Body of pancreas (tissue), 4 donors: Measurements from ENCODE around the gene SEPTIN5. TPM values are rescaled to one million over a fixed set of nuclear protein-coding genes. Genes with fewer than 3 reads are reported as not detected.

Source experiments
- ATAC-seq: fragments of 150-250 bp; one replicate; pipeline ENCODE4 v1.9.1; 2016
- DNase-seq, 4 donors: peaks; one replicate each; pipeline ENCODE4 v3.0.0-alpha.2; 2019
- H3K27ac ChIP-seq, 4 donors: fragments of 200-600 bp; sonication (generic); 1 replicate in 3 of 4; 2 replicates in 1 of 4; pipeline versions ENCODE4 v1.5.1 to v1.6.1; 2016 to 2019; ENCODE audit warnings: mild to moderate bottlenecking in 1 of 4, mixed read lengths in 1 of 4, moderate library complexity in 1 of 4
- H3K27me3 ChIP-seq, 2 donors: fragments of 200-600 bp; sonication (generic); one replicate each; pipeline ENCODE4 v1.6.0; 2016; ENCODE audit warnings: mild to moderate bottlenecking in 1 of 2
- H3K36me3 ChIP-seq, 2 donors: fragments of 200-600 bp; sonication (generic); replicated peaks in 1 of 2; 2 replicates each; pipeline ENCODE4 v1.5.1; 2016; ENCODE audit warnings: low read depth in 2 of 2; ENCODE audit not compliant: insufficient read depth in 1 of 2
- H3K4me1 ChIP-seq: fragments of 200-600 bp; sonication (generic); one replicate; pipeline ENCODE4 v1.6.0; 2016
- H3K4me3 ChIP-seq, 2 donors: fragments of 200-600 bp; sonication (generic); 1 replicate in 1 of 2; 2 replicates in 1 of 2; pipeline ENCODE4 v1.5.1; 2016 to 2019
- H3K9me3 ChIP-seq, 3 donors: fragments of 200-600 bp; sonication (generic); 1 replicate in 2 of 3; 2 replicates in 1 of 3; pipeline ENCODE4 v1.5.1; 2016
- POLR2A ChIP-seq, 3 donors: fragments of 450-650 bp; IDR thresholded peaks; one replicate each; pipeline ENCODE4 v1.6.1; 2016; ENCODE audit warnings: antibody characterized with exemption in 3 of 3, mild to moderate bottlenecking in 2 of 3
- WGBS, 2 donors: methylation state at CpG; one replicate each; pipeline ENCODE4 v1.1.5; 2017; 5-methylcytosine and 5-hydroxymethylcytosine counted together
- intact Hi-C: fragments of 100-400 bp; cut with DNase I; formaldehyde crosslinking; loops from one replicate; pipeline ENCODE4 v1.15.1; 2023
- total RNA-seq, 2 donors: library from RNA; depleted of rRNA; stranded (reverse); fragments of >200 nt; gene quantifications; one replicate each; pipeline ENCODE4 v1.1.0, GENCODE V29; 2016
- TF ChIP-seq, protein P1 (sequence below), 7 experiments: fragments of 450-650 bp in 4 of 7; fragments of 200-600 bp in 3 of 7; sonication (generic) in 3 of 7; IDR thresholded peaks; one replicate each; pipeline ENCODE4 v1.5.1; 2016 to 2019; ENCODE audit warnings: antibody characterized with exemption in 7 of 7

SEPTIN5 gene
- total RNA-seq, 2 donors from 2014 or later = 15.0 to 15.2 TPM

DNA sequence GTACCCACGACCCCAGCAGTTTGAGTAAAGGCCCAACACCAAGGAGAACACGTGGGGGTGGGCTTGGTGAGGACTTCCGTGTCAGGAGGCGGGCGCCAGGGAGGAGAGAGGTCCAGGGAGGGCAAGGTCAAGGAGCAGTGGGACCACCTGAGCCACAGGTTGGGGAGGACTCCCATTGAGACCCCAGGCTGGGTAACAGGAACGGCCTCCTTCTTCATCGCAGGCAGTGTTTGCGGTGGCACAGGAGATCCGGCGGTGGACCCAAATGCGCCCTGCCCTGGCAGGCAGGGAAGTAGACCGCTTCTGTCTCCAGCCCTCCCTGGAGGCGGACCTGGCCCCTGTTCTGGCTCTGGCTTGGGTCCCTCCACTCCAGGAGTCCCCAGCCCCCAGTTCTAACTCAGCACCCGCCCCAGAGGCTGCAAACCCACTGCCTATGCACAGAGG, 40.4 kb downstream of the SEPTIN5 start:
- H3K36me3 ChIP-seq = no peaks in the 10 kb centered on the region
- ATAC-seq = no peak
- peaks cover 0 to 25% of the 10 kb centered on the region in 2 donors for H3K27me3 ChIP-seq
- WGBS, 2 donors = 36 to 80% methylated on average over 2 to 14 of the region's 14 CpGs
- H3K9me3 ChIP-seq = no peaks in the 10 kb centered on the region
- no peak for TF ChIP-seq POLR2A (IDR thresholded peaks at IDR 0.05)
- TF ChIP-seq, protein P1, sequence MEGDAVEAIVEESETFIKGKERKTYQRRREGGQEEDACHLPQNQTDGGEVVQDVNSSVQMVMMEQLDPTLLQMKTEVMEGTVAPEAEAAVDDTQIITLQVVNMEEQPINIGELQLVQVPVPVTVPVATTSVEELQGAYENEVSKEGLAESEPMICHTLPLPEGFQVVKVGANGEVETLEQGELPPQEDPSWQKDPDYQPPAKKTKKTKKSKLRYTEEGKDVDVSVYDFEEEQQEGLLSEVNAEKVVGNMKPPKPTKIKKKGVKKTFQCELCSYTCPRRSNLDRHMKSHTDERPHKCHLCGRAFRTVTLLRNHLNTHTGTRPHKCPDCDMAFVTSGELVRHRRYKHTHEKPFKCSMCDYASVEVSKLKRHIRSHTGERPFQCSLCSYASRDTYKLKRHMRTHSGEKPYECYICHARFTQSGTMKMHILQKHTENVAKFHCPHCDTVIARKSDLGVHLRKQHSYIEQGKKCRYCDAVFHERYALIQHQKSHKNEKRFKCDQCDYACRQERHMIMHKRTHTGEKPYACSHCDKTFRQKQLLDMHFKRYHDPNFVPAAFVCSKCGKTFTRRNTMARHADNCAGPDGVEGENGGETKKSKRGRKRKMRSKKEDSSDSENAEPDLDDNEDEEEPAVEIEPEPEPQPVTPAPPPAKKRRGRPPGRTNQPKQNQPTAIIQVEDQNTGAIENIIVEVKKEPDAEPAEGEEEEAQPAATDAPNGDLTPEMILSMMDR (IDR thresholded peaks at IDR 0.05) = no peak
- no peak for DNase-seq
- intact Hi-C loops = no loop called here
- no peak overlapping the region for H3K27ac ChIP-seq
- peaks cover 30% of the 10 kb centered on the region for H3K4me1 ChIP-seq
- H3K4me3 ChIP-seq = no peak overlapping the region

DNA sequence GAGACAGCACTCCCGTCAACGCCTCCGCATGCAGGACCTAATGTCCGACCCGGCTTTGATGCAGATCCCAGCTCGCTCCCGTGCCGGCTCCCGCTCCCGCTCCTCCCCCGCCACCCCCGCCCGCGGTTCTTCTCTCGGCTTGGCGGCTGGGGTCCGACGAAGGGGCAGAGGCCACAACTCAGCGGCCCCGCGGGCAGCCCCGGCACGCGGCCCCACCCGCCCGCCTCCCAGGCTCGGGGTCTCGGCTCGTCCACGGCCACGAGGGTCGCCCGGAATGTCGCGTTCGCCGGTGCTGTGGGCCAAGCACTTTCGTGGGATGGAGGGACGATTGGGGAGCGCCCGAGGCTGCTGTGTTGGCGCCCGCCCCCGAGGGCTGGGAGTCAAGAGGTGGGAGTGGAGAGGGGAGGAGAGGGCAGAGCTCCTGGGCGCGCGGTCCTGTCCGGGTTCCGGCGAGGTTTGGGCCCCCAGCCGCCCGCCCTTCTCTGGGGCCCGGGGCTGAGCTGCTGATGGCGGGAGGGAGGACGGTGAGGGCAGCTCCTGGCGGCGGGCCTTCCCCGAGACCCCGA, 40.9 kb downstream of the SEPTIN5 start:
- ATAC-seq (no peak), DNase-seq (no peak)
- Histone ChIP-seq H3K36me3 (no peaks in the 10 kb centered on the region), H3K9me3 (no peaks in the 10 kb centered on the region), H3K27me3 (peaks cover 0 to 27% of the 10 kb centered on the region in 2 donors), H3K4me1 (peaks cover 31% of the 10 kb centered on the region), H3K27ac (no peak overlapping the region), H3K4me3 (no peak overlapping the region)
- intact Hi-C loops = no loop called here
- WGBS, 2 donors = 2 to 11% methylated on average over 8 to 46 of the region's 59 CpGs
- TF ChIP-seq POLR2A (IDR thresholded peaks at IDR 0.05) = no peak
- TF ChIP-seq, protein P1 (IDR thresholded peaks at IDR 0.05) = no peak

DNA sequence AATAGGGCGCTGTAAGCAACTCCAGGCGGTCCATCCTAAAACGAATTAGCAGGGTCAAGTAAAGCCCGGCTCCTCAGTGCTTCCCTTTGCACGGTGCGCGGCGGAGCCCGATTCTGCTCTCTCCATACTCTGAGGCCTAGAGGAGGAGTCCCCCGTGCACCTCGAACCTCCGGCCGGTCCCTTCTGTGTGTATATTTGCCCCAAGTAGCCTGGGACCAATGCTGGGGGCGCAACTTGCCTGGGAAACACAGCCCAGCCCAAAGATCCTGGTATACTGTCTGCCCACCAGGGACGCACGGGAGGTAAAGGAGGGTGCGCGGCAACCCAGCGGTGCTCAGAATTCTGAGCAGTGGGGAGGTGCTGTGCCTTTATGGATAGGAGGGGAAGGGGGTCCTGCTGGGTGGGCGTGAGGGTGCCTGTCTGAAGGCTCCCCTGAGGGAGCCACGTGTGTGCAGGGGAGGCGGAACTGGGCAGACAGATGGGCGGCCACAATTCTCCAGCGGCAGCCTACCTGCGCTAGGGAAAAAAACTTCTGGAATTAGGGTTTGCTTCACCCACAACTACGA, 41.5 kb downstream of the SEPTIN5 start:
- TF ChIP-seq, protein P1 (IDR thresholded peaks at IDR 0.05) = no peak
- TF ChIP-seq POLR2A (IDR thresholded peaks at IDR 0.05) = no peak
- Histone ChIP-seq H3K27ac (no peak overlapping the region), H3K4me3 (no peak overlapping the region), H3K9me3 (no peaks in the 10 kb centered on the region), H3K27me3 (peaks cover 0 to 27% of the 10 kb centered on the region in 2 donors), H3K36me3 (no peaks in the 10 kb centered on the region), H3K4me1 (peaks cover 31% of the 10 kb centered on the region)
- ATAC-seq (no peak), DNase-seq (no peak)
- 0 to 4% methylated on average over 7 to 26 of the region's 26 CpGs for WGBS, 2 donors
- intact Hi-C loops = no loop called here

DNA sequence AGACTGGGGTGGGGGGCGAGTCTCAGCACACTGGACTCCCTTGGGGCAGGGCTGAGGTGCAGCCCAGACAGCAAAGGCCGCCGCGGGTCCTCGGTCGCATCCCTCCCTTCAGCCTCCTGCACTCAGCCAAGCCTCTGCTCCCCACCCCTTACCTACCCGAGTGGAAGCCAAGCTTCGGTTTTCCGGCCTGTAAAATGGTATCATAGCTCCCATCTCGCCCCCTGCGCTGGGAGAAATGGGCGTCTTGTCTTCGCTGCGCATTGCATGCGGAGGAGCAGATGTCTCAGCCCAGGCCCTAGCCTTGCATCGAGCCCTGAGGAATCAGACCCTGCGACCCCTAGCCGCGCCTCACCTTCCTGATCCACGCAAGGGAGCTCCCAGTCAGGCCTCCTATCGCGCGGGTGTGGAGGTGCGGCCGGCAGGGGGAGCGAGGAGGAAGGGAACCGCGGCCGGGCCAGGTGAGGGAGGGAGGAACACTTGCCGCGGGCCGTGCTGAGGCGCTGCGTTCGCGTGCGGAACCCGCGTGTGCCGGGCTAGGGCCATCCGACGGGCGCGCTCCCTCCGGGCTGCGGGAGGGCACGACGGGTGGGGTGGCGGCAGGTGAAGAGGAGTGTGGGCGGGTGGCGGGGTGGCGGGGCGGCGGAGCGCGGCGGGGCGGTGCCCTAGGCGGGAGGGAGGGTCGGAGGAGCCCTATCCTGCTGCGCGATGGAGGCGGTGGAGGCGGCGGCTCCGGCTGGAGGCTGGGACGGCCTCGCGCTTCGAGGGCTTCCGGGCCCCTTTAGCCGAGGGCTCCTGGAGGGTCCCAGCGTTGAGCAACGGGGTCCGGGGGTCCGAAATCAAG, 42.2 kb downstream of the SEPTIN5 start:
- TF ChIP-seq, protein P1 (IDR thresholded peaks at IDR 0.05) = peak; percentile 36 to 67 (median 54)
- TF ChIP-seq POLR2A (IDR thresholded peaks at IDR 0.05) = no peak
- Histone ChIP-seq H3K27me3 (peaks cover 0 to 31% of the 10 kb centered on the region in 2 donors), H3K9me3 (no peaks in the 10 kb centered on the region), H3K4me3 (no peak overlapping the region), H3K36me3 (no peaks in the 10 kb centered on the region), H3K4me1 (peaks cover 35% of the 10 kb centered on the region), H3K27ac (no peak overlapping the region)
- intact Hi-C loops = no loop called here
- 4 to 8% methylated on average over 15 to 61 of the region's 76 CpGs for WGBS, 2 donors
- peak; percentile 75 for ATAC-seq
- peak; percentile 58 to 73 (median 66) for DNase-seq
